ENCODE measurements around the gene CMTM4.

CMTM4 gene

DNA sequence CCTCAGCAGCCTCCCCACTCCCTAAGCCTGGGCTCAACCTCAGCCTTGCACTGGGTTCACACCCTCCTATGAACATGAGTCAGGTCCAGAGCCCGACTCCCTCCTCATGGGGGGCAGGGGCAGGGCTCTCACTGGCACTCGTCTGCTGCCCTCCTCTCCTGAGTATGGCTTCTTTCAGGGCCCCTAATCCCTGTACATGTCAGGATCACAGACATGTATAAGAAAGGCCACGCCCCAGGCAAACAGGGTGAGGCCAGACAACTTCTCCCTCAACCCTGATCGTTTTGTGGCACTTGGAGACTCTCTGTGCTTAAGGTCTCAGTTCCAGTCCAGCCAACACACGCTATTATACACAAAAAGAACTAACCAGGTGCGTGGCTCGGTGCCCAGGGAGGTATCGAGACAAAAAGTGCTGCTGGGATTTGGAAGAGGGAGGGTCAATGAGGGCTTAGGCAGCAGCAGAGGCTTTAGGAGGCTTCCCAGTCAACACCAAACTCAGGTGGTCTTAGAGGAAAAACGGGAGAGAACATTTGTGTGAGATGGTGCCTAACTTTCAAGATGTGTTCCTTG, 46.8 kb downstream of the CMTM4 start:
- no peak for TF ChIP-seq POLR2AphosphoS5 (IDR thresholded peaks at IDR 0.05; ENCODE audit: low read depth)
- TF ChIP-seq CTCF (IDR thresholded peaks at IDR 0.05; ENCODE audit: insufficient read depth, low read length), result no peak
- TF ChIP-seq SPI1 (IDR thresholded peaks at IDR 0.05; ENCODE audit: borderline replicate concordance, low read depth), result no peak
- TF ChIP-seq GABPA (IDR thresholded peaks at IDR 0.05; ENCODE audit: low read depth), result no peak
- no peak for TF ChIP-seq REST (IDR thresholded peaks at IDR 0.05; ENCODE audit: insufficient replicate concordance, low read depth)
- DNase-seq (ENCODE audit: low read depth in 1 of 2, low spot score in 1 of 2), result no peak
- Histone ChIP-seq H3K4me3 (replicated peaks; ENCODE audit: insufficient read depth, low read length) (no peak overlapping the region), H3K27ac (replicated peaks) (no peak overlapping the region), H3K27me3 (ENCODE audit: insufficient read depth, poor library complexity, severe bottlenecking) (no peaks in the 10 kb centered on the region)

GRCh38 chr16:66649167-66649566, 47.4 kb downstream of the CMTM4 start:
- TF ChIP-seq REST (IDR thresholded peaks at IDR 0.05; ENCODE audit: insufficient replicate concordance, low read depth) (no peak), GABPA (IDR thresholded peaks at IDR 0.05; ENCODE audit: low read depth) (no peak), POLR2AphosphoS5 (IDR thresholded peaks at IDR 0.05; ENCODE audit: low read depth) (no peak), CTCF (IDR thresholded peaks at IDR 0.05; ENCODE audit: insufficient read depth, low read length) (no peak), SPI1 (IDR thresholded peaks at IDR 0.05; ENCODE audit: borderline replicate concordance, low read depth) (no peak)
- no peak overlapping the region for H3K27ac ChIP-seq (replicated peaks)
- no peak for DNase-seq (ENCODE audit: low read depth in 1 of 2, low spot score in 1 of 2)

GRCh38 chr16:66647866-66648265, 48.7 kb downstream of the CMTM4 start:
- H3K27me3 ChIP-seq (ENCODE audit: insufficient read depth, poor library complexity, severe bottlenecking), result no peaks in the 10 kb centered on the region
- no peak for DNase-seq (ENCODE audit: low read depth in 1 of 2, low spot score in 1 of 2)

More at GRCh38 chr16:66649167-66649566, 47.4 kb downstream of the CMTM4 start:
- H3K4me3 ChIP-seq (replicated peaks; ENCODE audit: insufficient read depth, low read length), result no peak overlapping the region
- no peaks in the 10 kb centered on the region for H3K27me3 ChIP-seq (ENCODE audit: insufficient read depth, poor library complexity, severe bottlenecking)

More at GRCh38 chr16:66647866-66648265, 48.7 kb downstream of the CMTM4 start:
- TF ChIP-seq CTCF (IDR thresholded peaks at IDR 0.05; ENCODE audit: insufficient read depth, low read length) (no peak), GABPA (IDR thresholded peaks at IDR 0.05; ENCODE audit: low read depth) (no peak), REST (IDR thresholded peaks at IDR 0.05; ENCODE audit: insufficient replicate concordance, low read depth) (no peak), POLR2AphosphoS5 (IDR thresholded peaks at IDR 0.05; ENCODE audit: low read depth) (no peak), SPI1 (IDR thresholded peaks at IDR 0.05; ENCODE audit: borderline replicate concordance, low read depth) (no peak)
- Histone ChIP-seq H3K4me3 (replicated peaks; ENCODE audit: insufficient read depth, low read length) (no peak overlapping the region), H3K27ac (replicated peaks) (no peak overlapping the region)

Measured in HL-60 (cell line).